ENCODE data around the gene FBXO21. TPM values are rescaled to one million over a fixed set of nuclear protein-coding genes. Genes with fewer than 3 reads are reported as not detected.

The FBXO21 gene
- total and polyA plus RNA-seq, 2 of the 4 experiments (the other 2 are of a cell fraction), result 43.6 to 56.6 TPM

- H3K27ac ChIP-seq (ENCODE audit: insufficient read depth, low read length), result no peak overlapping the region
- no peaks in the 10 kb centered on the region for H3K9me3 ChIP-seq (ENCODE audit: control insufficient read depth, insufficient read depth, low read length)
- TF ChIP-seq RAD21 (IDR thresholded peaks at IDR 0.05; ENCODE audit: low read length) (no peak), FOS (IDR thresholded peaks at IDR 0.05; ENCODE audit: low read depth, low read length) (0 out of 2 replicates have a peak, but pooled peaks have one; percentile 6)
- dilution Hi-C loops (cut with HindIII; ENCODE audit: low sequenced_read_pairs, unreplicated experiment), result no loop called here
- H2AK5ac ChIP-seq (ENCODE audit: low read depth, low read length), result no peak overlapping the region
- no peaks in the 10 kb centered on the region for H3K79me1 ChIP-seq (ENCODE audit: low read depth in 1 of 2, low read length in 2 of 2)
- DNase-seq (no peak), ATAC-seq (ENCODE audit: low read depth) (no peak)
- H2BK20ac ChIP-seq (ENCODE audit: low read depth, low read length), result no peak overlapping the region
- no peak overlapping the region for H3K18ac ChIP-seq (ENCODE audit: low read depth, low read length)
- no peak overlapping the region for H3K9ac ChIP-seq (ENCODE audit: low read depth, low read length)
- H2BK15ac ChIP-seq (ENCODE audit: low read depth, low read length), result no peak overlapping the region
- no peak overlapping the region for H4K8ac ChIP-seq (ENCODE audit: low read depth in 2 of 2, low read length in 2 of 2)
- no peaks in the 10 kb centered on the region; the same call in 1 of the 2 replicates for H3K27me3 ChIP-seq (ENCODE audit: control insufficient read depth, insufficient read depth, low read length)
- no peak overlapping the region for H3K4me2 ChIP-seq (ENCODE audit: low read depth, low read length)
- ChIA-PET POLR2A (ENCODE audit: unreplicated experiment) (no interaction called here), CTCF (no interaction called here)
- H3K4ac ChIP-seq (ENCODE audit: low read depth, low read length), result no peak overlapping the region
- H4K5ac ChIP-seq (ENCODE audit: low read depth, low read length), result no peak overlapping the region
- peaks cover 7% of the 10 kb centered on the region for H3K9me1 ChIP-seq (ENCODE audit: insufficient read depth, low read length)
- in situ Hi-C loops (cut with MboI; ENCODE audit: low sequenced_read_pairs), result no loop called here
- 0 out of 2 replicates have a peak, but pooled peaks cover 2% of the 10 kb centered on the region for H3K4me1 ChIP-seq (ENCODE audit: control insufficient read depth, insufficient read depth, low read length)
- H4K91ac ChIP-seq (ENCODE audit: insufficient read depth, low read depth, low read length), result no peak overlapping the region
- no TSS peak for BruUV-seq (replicated peaks)
- 88% methylated on average over 4 of the region's 6 CpGs; no CpG with 5 or more reads in 1 of the 2 experiments for WGBS, 2 experiments (ENCODE audit: extremely low coverage in 2 of 2, insufficient read length in 1 of 2)
- H3K14ac ChIP-seq (replicated peaks; ENCODE audit: low read depth, low read length), result no peak overlapping the region
- no peak overlapping the region for H3K4me3 ChIP-seq (ENCODE audit: insufficient read depth, low read depth, low read length)
- H2BK5ac ChIP-seq (ENCODE audit: low read depth, low read length, poor library complexity, severe bottlenecking), result no peak overlapping the region
- H3K56ac ChIP-seq (ENCODE audit: extremely low read depth, insufficient read depth, low read length), result no peak overlapping the region
- H2AFZ ChIP-seq (replicated peaks; ENCODE audit: low read length, poor library complexity), result peak overlapping the region; percentile 35
- H2AK9ac ChIP-seq (replicated peaks; ENCODE audit: low read depth, low read length, poor library complexity), result peak overlapping the region; percentile 74
- no peak overlapping the region for H3K23ac ChIP-seq (ENCODE audit: low read depth, low read length)
- no peak overlapping the region for H2BK120ac ChIP-seq (ENCODE audit: low read depth, low read length)
- H4K20me1 ChIP-seq (ENCODE audit: insufficient read depth, low read length), result peaks cover 3% of the 10 kb centered on the region; the same call in 1 of the 2 replicates
- intact Hi-C loops (cut with micrococcal nuclease), result no loop called here
- H3K36me3 ChIP-seq (ENCODE audit: control insufficient read depth, insufficient read depth, low read length), result no peaks in the 10 kb centered on the region
Observed at GRCh38 chr12:117127933-117128823, 62.1 kb downstream of the FBXO21 start.
